ENCODE measurements around the gene PRCP.

PRCP gene

DNA sequence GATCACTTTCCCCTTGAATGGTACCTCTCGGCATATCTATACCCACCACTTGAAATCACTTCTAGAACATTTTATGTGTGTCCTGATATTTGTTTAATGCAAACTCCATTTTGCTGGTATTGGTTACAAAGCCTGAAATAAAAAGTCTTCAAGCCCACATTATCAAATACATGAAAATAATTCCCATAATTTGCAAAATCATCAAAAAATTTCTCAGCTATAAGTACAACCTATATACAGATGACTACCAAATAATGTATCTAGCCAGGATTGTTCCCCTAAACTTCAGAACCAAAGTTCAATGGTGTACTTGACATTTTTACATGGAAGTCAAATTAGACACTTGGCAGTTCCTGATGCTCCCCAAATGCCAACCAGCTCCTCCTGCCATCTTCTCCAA lies 71.8 kb downstream of the PRCP start:
- ATAC-seq (ENCODE audit: low read depth) (no peak), DNase-seq (ENCODE audit: low spot score) (no peak)
- Histone ChIP-seq H3K4me1 (ENCODE audit: insufficient read depth, poor library complexity, severe bottlenecking) (no peaks in the 10 kb centered on the region), H3K9me3 (ENCODE audit: severe bottlenecking) (no peaks in the 10 kb centered on the region), H3K4me3 (ENCODE audit: severe bottlenecking) (no peak overlapping the region), H3K27ac (ENCODE audit: poor library complexity, severe bottlenecking) (no peak overlapping the region), H3K27me3 (ENCODE audit: insufficient read depth, poor library complexity, severe bottlenecking) (no peaks in the 10 kb centered on the region), H3K36me3 (ENCODE audit: low read depth) (no peaks in the 10 kb centered on the region)
- TF ChIP-seq, protein P1, sequence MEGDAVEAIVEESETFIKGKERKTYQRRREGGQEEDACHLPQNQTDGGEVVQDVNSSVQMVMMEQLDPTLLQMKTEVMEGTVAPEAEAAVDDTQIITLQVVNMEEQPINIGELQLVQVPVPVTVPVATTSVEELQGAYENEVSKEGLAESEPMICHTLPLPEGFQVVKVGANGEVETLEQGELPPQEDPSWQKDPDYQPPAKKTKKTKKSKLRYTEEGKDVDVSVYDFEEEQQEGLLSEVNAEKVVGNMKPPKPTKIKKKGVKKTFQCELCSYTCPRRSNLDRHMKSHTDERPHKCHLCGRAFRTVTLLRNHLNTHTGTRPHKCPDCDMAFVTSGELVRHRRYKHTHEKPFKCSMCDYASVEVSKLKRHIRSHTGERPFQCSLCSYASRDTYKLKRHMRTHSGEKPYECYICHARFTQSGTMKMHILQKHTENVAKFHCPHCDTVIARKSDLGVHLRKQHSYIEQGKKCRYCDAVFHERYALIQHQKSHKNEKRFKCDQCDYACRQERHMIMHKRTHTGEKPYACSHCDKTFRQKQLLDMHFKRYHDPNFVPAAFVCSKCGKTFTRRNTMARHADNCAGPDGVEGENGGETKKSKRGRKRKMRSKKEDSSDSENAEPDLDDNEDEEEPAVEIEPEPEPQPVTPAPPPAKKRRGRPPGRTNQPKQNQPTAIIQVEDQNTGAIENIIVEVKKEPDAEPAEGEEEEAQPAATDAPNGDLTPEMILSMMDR (IDR thresholded peaks at IDR 0.05; ENCODE audit: poor library complexity, severe bottlenecking), result no peak

DNA sequence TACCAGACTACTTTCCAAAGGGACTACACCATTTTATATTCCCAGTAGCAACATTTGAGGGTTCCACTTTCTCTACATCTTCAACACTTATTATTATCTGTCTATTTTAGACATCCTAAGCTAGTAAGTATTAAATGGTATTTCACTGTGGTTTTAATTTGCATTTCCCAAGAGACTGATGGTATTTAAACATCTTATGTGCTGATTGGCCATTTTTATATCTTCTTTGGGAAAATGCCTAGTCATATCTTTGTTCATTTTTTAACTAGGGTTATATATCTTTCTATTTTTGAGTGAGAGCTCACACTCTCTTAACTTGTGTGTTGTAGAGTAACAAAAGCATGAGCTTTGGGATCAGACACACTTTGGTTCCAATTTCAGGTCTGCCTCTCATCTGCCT lies 73.7 kb downstream of the PRCP start:
- DNase-seq (ENCODE audit: low spot score) (no peak), ATAC-seq (ENCODE audit: low read depth) (no peak)
- no peak overlapping the region for H3K27ac ChIP-seq (ENCODE audit: poor library complexity, severe bottlenecking)
- no peaks in the 10 kb centered on the region for H3K27me3 ChIP-seq (ENCODE audit: insufficient read depth, poor library complexity, severe bottlenecking)
- TF ChIP-seq, protein P1 (IDR thresholded peaks at IDR 0.05; ENCODE audit: poor library complexity, severe bottlenecking), result no peak
- H3K4me3 ChIP-seq (ENCODE audit: severe bottlenecking), result no peak overlapping the region
- H3K9me3 ChIP-seq (ENCODE audit: severe bottlenecking), result no peaks in the 10 kb centered on the region
- H3K36me3 ChIP-seq (ENCODE audit: low read depth), result no peaks in the 10 kb centered on the region
- no peaks in the 10 kb centered on the region for H3K4me1 ChIP-seq (ENCODE audit: insufficient read depth, poor library complexity, severe bottlenecking)

DNA sequence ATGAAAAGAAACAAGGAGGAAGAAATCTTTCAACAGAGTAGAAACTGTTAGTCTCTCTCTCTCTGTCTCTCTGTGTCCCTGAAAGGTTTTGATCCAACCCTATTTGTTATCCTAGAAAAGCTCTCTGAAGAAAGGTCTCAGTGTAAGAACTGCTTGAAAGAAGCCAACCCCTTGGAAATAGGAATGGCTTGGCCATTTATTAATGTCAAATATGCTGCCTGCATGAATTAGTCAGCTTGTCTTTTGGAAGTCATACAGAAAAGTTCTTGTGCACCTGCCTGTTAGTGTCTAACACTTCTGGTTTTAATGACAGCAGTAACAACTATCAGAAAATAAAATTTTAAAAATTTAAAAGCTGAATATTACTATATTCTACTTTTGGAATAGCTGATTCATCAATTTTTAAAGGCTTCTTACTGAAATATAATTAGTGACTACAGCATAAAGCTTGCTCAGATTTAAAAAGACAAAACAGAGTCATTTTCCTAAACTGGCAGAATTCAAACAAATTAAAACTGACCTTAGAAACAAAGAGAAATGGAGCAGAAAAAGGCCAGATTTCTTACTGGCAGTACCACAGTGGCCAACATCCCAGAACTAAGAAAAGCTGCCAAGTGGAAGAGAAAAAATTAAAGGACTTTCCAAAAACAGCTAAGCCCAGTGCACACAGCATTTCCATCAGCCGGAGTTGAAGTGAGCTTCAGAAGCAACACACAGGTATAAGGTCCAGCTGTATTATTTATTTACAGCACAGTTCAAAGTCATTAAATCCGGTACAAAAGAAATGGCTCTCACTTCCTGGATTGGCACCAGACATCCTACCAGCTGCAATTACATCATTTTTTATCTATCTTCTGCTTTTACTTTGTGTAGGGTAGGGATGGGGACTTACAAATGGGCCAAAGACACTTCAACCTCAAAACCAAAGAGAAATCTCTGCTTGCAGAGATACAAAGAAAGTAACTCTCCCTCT lies 76.3 kb downstream of the PRCP start:
- TF ChIP-seq, protein P1 (IDR thresholded peaks at IDR 0.05; ENCODE audit: poor library complexity, severe bottlenecking), result no peak
- H3K9me3 ChIP-seq (ENCODE audit: severe bottlenecking), result no peaks in the 10 kb centered on the region
- no peaks in the 10 kb centered on the region for H3K4me1 ChIP-seq (ENCODE audit: insufficient read depth, poor library complexity, severe bottlenecking)
- H3K27me3 ChIP-seq (ENCODE audit: insufficient read depth, poor library complexity, severe bottlenecking), result no peaks in the 10 kb centered on the region
- no peak overlapping the region for H3K27ac ChIP-seq (ENCODE audit: poor library complexity, severe bottlenecking)
- no peaks in the 10 kb centered on the region for H3K36me3 ChIP-seq (ENCODE audit: low read depth)
- no peak for ATAC-seq (ENCODE audit: low read depth)
- H3K4me3 ChIP-seq (ENCODE audit: severe bottlenecking), result no peak overlapping the region
- no peak for DNase-seq (ENCODE audit: low spot score)

DNA sequence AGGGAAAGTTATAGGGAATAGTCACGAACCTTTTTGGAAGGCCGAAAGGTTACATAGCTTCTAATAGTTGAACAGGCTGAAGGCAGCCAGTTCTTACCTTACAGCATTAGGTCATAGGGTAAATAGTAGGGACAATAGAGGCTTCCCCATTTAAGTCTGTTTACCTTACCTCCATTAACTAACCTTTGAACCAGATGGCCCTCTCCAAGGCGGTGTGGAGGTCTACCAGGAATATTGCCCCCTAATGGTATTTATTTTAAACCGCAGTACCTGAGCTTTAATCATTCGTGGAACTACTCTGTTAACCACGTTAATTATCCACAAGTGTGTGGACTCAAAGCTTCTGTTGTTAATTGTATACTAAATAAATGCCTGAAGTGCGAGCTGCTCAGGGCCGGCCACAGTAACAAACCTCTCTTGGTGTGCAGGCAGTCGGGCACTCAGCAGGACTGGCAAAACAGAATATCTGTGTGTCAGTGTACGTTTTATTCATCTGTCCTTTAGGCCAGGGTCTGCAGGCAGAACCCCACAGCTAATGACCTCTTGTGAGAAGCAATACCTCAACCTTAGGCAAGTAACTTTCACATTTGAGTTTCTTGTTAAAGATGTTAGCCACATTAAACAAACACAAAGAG lies 81.7 kb downstream of the PRCP start:
- ATAC-seq (ENCODE audit: low read depth) (no peak), DNase-seq (ENCODE audit: low spot score) (no peak)
- no peaks in the 10 kb centered on the region for H3K27me3 ChIP-seq (ENCODE audit: insufficient read depth, poor library complexity, severe bottlenecking)
- H3K4me1 ChIP-seq (ENCODE audit: insufficient read depth, poor library complexity, severe bottlenecking), result no peaks in the 10 kb centered on the region
- no peak overlapping the region for H3K4me3 ChIP-seq (ENCODE audit: severe bottlenecking)
- TF ChIP-seq, protein P1 (IDR thresholded peaks at IDR 0.05; ENCODE audit: poor library complexity, severe bottlenecking), result no peak
- no peaks in the 10 kb centered on the region for H3K36me3 ChIP-seq (ENCODE audit: low read depth)
- no peaks in the 10 kb centered on the region for H3K9me3 ChIP-seq (ENCODE audit: severe bottlenecking)
- no peak overlapping the region for H3K27ac ChIP-seq (ENCODE audit: poor library complexity, severe bottlenecking)

Data from RWPE2 (cell line).